ENCODE data around the gene MS4A10.

DNA sequence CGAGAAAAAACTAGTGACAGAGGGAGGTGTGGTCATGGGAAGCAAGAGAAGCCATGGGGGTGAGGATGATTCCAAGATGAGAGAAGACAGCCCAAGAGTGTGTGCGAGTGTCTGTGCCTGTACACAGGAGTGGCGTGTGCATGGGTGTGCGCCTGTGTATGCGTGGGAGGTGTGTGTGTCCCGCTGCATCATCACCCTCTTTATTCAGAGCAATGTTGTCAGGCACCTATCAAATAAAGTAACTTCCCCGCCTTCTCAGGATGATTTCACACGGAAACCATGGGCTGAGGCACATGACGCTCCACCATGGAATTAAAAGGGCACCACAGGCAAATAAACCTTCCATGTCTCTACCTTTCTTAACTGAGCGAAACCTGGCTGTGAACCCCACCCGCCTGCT lies 24.6 kb downstream of the MS4A10 start:
- TF ChIP-seq, protein P1, sequence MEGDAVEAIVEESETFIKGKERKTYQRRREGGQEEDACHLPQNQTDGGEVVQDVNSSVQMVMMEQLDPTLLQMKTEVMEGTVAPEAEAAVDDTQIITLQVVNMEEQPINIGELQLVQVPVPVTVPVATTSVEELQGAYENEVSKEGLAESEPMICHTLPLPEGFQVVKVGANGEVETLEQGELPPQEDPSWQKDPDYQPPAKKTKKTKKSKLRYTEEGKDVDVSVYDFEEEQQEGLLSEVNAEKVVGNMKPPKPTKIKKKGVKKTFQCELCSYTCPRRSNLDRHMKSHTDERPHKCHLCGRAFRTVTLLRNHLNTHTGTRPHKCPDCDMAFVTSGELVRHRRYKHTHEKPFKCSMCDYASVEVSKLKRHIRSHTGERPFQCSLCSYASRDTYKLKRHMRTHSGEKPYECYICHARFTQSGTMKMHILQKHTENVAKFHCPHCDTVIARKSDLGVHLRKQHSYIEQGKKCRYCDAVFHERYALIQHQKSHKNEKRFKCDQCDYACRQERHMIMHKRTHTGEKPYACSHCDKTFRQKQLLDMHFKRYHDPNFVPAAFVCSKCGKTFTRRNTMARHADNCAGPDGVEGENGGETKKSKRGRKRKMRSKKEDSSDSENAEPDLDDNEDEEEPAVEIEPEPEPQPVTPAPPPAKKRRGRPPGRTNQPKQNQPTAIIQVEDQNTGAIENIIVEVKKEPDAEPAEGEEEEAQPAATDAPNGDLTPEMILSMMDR (conservative IDR thresholded peaks at IDR 0.05) = no peak
- no peak for TF ChIP-seq ZFX (IDR thresholded peaks at IDR 0.05)

All from C4-2B (cell line).